GM21390 (cell line): ENCODE results near the gene SCNM1.

ENCODE experiments used
- ATAC-seq: cut with Tn5 transposase; IDR thresholded peaks from one replicate; pipeline ENCODE4 v1.9.1; 2021; ENCODE audit not compliant: unreplicated experiment

SCNM1 gene

DNA sequence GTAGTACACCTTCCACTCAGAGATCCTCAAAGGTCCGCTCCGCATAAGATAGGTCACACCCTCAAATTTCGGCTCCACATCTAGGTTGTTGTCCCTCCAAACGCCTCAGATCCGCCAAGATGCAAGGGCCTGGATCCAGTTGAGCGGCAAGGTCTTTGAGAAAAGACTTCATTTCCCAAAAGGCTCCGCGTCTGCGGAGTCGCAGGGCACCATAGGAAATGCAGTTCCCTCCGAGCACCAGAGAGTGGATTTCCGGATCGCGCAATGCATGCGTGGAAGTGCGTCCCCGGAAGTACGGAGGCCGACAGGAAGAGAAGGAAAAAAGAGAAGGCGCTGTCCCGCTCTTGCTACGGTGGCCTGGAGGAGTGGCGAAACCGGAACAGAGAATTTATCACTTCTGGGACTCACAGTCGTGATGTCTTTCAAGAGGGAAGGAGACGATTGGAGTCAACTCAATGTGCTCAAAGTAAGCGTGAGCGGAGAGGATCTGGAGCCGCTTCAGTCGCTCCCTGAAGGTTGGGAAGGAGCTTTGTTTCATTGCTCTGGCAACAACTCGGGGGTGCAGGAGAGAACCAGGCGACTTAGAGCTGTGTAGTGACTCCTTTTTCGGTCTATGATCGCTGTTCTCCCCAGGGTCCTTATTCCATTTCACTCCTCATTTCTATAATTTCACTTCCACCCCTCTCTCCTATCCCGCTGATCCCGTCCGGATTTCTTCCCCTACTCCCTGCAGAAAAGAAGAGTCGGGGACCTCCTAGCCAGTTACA lies at the start of gene SCNM1, which contains the start of gene LYSMD1:
SCNM1 (plus strand) TSS at position 407 of the 767 bp plus-strand sequence; CDS start at position 416, 9 bp downstream.
LYSMD1 (minus strand) TSS at position 165 of the 767 bp plus-strand sequence. CDS start 644 bp downstream, outside the sequence.
- ATAC-seq: peak; percentile 81

GRCh38 chr1:151124763-151125403 lies 41.1 kb upstream of the SCNM1 start:
- ATAC-seq: no peak

DNA sequence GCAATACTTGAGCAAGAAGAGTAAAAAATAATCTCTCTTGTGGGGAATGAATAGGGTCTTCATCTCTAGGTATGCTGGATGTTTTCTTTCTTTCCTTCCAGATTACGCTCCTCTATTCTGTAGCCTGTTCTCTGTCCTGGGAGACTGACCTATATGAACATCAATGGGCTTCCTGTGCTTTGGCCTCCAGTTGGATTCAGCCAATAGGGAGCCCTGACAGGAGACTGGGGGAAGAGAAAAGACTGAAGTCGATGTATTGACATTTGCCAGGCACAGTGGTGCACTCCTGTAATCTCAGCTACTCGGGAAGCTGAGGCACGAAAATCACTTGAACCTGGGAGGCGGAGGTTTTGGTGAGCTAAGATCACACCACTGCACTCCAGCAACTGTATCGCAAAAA lies 37.1 kb upstream of the SCNM1 start:
- ATAC-seq: no peak

GRCh38 chr1:151130987-151131586 lies 34.9 kb upstream of the SCNM1 start:
- no peak for ATAC-seq

DNA sequence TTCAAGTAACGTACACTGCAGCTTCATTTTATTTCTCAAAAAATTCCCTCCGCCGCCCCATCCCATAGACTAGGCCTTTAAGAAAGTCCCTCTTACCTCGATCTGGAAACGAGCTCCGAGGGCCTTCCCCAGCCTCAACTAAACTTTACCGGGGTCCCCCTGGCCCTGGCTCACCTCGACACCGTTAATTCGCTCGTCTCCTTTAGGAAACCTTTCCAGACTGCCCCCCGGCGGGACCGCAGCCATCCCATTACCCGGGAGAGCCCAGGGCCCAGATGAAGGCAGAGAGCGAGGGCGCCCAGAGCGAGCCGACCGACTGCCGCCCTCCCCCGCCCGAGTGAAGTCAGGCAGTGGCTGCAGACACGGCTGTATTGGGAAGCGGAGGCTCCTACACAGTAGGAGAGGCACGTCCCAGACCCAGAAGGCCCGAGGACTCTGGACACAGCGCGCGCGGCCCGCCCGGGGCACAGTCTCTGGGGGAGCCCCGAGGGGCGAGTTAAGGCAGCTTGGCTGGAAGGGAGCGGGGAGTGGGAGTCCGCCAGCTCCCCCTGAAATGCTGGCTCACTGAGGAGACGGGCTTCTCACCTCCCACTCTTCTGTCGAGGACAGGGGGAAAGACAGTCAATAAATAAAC lies 34.1 kb upstream of the SCNM1 start:
- no peak for ATAC-seq

DNA sequence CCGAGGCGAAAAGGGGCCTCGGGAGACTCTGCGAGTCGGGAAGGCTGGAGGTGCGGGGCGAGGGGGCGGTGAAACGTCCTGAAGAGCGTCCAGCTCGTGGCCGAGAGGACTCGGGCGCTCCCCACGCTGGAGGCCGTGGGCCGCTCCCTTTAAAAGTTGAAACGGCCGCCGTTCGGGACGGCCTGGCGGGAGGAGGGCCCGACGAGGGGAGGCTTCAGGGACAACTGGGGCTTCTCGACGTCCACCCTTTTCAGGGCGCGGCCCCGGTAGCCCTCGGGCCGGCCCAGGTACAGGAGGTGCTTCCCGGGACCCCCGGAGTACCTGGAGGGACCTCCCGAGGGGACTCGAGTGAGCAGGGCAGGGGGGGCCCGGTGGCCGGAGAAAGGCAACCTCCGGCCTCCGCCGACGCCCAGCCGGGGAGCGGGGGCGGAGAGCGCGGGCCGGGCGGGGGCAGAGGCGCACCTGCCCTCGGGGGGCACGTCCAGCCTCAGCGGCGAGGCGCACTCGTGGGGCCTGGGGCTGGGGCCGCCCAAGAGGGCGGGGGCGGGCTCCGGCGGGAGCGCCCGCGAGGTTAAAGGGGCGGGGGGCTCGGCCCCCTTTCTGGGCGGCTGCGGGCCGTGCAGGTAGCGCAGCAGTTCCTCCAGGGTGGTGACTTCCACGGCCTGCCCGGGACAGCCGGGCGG lies 33.5 kb upstream of the SCNM1 start:
- no peak for ATAC-seq

DNA sequence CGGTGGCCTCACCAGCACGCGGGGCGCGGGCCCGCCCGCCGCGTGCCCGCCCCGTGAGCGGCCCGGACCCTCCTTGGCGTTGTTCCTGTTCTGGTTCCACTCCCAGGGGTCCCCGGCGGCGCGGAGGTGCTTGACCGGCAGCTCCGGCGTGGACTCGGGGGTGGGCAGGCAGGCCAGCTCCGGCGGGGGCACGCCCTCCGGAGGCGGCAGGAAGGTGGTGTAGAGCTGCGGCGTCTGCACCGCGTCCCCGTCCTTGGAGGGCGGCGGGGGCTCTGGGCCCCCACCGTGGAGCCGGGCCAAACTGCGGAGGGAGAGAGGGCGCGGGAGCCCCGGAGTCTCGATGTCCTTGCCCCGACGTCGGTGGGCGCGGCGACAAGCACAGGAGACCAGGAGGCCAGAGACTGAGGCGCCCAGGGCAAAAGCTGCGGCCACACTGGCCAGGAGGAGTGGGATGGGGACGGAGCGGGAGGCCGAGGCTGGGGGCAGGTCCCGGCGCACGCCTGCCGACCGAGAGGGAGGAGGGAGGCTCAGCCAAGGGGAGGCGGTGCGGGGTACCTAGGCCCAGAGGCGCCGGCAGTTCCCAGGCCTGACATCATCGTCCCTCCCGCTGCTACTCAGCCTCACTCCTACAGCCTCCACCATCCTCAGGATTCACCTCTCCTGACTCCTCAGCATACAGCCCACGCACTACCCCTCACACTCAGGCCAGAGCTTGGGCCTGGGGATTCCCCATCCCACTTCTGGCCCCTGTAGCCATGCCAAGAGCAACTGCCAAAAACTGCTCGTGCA lies 32.7 kb upstream of the SCNM1 start:
- no peak for ATAC-seq

DNA sequence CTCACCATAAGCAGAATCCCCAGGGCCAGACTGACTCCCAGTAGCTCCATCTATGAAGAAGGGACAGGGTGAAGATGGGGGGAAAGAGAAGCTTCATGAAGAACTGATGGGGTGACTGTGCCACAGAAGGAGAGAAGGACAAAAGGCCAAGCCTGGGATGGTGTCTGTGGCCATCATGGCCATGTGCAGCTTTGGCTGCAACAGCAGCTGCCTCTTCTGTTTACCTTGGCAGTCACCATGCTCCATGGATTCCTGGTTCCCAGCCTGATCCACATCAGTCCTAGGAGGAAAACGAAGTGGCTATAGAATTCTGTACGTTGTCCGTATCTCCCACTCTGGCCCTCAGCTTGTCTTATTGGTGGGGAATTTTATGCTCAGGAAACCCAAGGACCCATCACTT lies 31.5 kb upstream of the SCNM1 start:
- ATAC-seq: no peak

- ATAC-seq: no peak
These were observed 31.0 kb upstream of the SCNM1 start for GRCh38 chr1:151134991-151135390.

DNA sequence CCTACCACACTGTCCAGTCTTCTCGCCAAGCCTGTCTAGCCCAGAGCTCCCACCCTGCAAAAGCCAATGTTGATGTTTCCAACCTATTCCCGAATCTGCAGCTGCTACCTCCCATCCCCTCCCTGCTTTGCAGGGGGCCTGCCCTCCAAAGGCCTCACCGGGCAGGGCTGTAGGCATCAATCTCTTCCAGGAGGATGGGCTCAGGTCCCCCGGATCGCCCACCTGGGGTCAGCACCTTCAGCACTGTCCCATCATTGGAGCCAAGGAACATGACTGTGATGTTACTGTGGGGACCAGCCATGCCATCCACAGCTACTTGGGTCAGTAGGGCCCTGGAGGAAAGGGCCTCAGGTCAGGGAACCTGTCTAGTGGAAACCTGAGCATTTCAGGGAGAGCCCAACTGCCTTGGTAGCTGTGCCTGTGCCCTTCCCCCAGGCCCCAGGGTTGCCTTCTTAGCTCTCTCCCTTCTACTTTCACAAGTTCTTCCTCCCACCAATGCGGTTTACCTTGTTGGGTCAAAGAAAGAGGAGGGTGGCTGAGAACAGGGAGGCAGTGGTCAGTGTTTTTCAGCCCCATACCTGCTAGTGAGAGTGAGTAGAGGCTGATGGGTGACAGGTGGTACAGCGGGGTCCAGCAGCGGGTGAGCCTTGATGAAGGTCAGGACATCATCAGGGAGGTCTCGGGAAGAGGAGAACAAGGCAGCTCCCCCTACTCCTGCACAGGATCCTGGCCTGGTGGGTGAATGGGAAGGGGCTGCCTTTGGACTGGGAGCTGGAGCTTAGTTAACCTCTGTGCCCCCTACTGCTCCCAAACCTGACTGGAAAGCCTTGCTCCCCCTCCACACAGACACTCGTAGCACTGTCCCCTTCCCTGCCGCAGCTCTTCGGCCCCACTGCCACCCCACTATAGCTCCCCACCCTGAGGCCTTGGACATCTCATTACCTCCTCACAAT lies 30.2 kb upstream of the SCNM1 start:
- no peak for ATAC-seq

GRCh38 chr1:151137789-151138188 lies 28.2 kb upstream of the SCNM1 start:
- ATAC-seq: no peak

GRCh38 chr1:151142411-151143056 lies 23.4 kb upstream of the SCNM1 start:
- no peak for ATAC-seq

DNA sequence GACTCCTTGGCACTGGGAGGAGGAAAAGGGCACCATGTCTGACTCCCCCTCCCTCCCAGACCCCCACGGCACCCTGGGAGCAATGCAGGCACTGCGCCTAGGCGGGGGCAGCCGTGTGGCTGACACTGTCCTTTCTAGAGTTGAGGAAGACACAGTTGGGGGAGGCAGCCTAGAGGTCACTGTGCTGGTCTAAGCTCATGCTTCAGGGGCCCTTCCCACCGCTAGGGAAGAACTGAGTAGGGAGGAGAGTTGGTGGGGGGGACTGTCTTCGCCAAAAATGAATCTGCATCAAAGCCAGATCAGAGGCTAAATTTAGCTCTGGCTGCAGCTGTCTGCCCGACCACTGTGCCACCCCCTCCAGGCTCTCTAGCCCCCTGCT lies 22.9 kb upstream of the SCNM1 start:
- no peak for ATAC-seq

- no peak for ATAC-seq
These were observed 22.0 kb upstream of the SCNM1 start for GRCh38 chr1:151143986-151144385.

DNA sequence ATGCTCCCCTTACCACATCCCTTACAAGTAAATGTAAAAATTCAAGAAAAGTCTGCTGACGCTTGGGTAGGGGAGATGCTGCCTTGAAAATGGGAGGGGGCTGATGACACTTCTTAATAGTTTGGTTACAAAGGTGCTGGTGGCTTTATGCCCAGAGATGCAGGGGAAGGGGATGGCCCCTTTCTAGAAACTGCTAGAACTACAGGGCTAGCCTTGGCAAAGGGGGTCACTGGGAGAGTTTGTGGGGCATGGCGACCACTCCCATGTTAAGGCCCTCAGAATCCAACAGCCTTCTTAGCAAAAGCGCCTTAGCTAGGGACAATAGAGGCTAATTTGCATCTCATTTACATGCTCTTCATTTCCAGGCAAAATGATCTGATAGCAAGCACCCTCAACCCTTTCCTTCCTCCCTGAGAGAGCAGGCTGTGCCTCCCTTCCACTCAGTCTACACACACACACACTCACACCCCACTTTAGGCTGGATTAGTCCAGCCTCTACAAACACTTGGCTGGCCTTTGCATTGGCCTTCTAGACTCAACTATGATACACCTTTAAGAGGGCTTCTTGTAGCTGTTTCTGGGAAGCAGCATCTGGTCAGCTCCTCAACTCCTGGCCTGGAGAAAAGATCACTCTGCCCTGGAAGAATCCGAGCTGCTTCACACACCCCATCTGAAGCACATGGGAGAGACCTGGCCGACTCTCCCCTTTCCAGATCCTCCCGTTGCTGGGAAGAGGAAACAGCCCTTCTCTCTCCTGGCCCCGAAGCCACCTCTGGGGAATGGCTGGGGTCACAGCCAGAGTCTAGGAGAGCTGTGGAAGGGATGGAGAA lies 21.3 kb upstream of the SCNM1 start:
- ATAC-seq: no peak

GRCh38 chr1:151145304-151146071 lies 20.5 kb upstream of the SCNM1 start:
- ATAC-seq: no peak

- no peak for ATAC-seq
These were observed 19.9 kb upstream of the SCNM1 start for GRCh38 chr1:151146072-151146411.
